SIG-M5 treated with dmso at 0.1 percent for 504 hours (cell line): ENCODE measurements around the gene CHADL.

ENCODE experiments used
- DNase-seq: peaks from one replicate; lab custom pipeline; 2025; ENCODE audit not compliant: unreplicated experiment; lab: John Stamatoyannopoulos, UW

CHADL gene

GRCh38 chr22:41231369-41231768 is 9.4 kb downstream of the CHADL start:
- no peak for DNase-seq

- DNase-seq: no peak
Observed at GRCh38 chr22:41230401-41230785, 10.3 kb downstream of the CHADL start.

GRCh38 chr22:41229730-41230400 is 10.9 kb downstream of the CHADL start:
- DNase-seq: no peak

GRCh38 chr22:41229215-41229614 is 11.5 kb downstream of the CHADL start:
- no peak for DNase-seq

- no peak for DNase-seq
Observed at GRCh38 chr22:41226723-41227655, 13.7 kb downstream of the CHADL start.

- DNase-seq: no peak
Observed at GRCh38 chr22:41223535-41223934, 17.2 kb downstream of the CHADL start.

GRCh38 chr22:41222846-41223507 is 17.8 kb downstream of the CHADL start:
- DNase-seq: no peak

- DNase-seq: peak; percentile 96
Observed at GRCh38 chr22:41217553-41218157, 23.1 kb downstream of the CHADL start.

GRCh38 chr22:41216984-41217383 is 23.7 kb downstream of the CHADL start:
- no peak for DNase-seq

GRCh38 chr22:41215926-41216325 is 24.8 kb downstream of the CHADL start:
- DNase-seq: no peak

- DNase-seq: no peak
Observed at GRCh38 chr22:41215409-41215808, 25.3 kb downstream of the CHADL start.

- no peak for DNase-seq
Observed at GRCh38 chr22:41206719-41207118, 34.0 kb downstream of the CHADL start.

GRCh38 chr22:41204992-41205900 is 35.5 kb downstream of the CHADL start, which contains the start of gene L3MBTL2:
Gene L3MBTL2, plus strand, starts transcription at chr22:41205312. Its CDS starts 51 bp downstream, at chr22:41205363.
- peak; percentile 92 for DNase-seq

GRCh38 chr22:41204066-41204465 is 36.7 kb downstream of the CHADL start:
- DNase-seq: no peak

GRCh38 chr22:41203118-41203517 is 37.6 kb downstream of the CHADL start:
- DNase-seq: no peak

- no peak for DNase-seq
Observed at GRCh38 chr22:41201141-41201540, 39.6 kb downstream of the CHADL start.

- DNase-seq: peak; percentile 53
Observed at GRCh38 chr22:41198027-41198580, 42.6 kb downstream of the CHADL start.

GRCh38 chr22:41197038-41197972 is 43.4 kb downstream of the CHADL start:
- DNase-seq: peak; percentile 60

GRCh38 chr22:41193829-41194228 is 46.9 kb downstream of the CHADL start:
- no peak for DNase-seq
